ENCODE measurements around the gene SLIT3.
A peak's percentile ranks its signal among the peaks of the same experiment; 100 is the strongest.
"Not testable (repeated sequence)": the region's sequence is repeated elsewhere in the genome, so short reads cannot be mapped to it uniquely, and the experiment has no call there.

Gene SLIT3

GRCh38 chr5:168765551-168766425 is 535.2 kb downstream of the SLIT3 start:
- DNase-seq (ENCODE audit: low read depth), result no peak

DNA sequence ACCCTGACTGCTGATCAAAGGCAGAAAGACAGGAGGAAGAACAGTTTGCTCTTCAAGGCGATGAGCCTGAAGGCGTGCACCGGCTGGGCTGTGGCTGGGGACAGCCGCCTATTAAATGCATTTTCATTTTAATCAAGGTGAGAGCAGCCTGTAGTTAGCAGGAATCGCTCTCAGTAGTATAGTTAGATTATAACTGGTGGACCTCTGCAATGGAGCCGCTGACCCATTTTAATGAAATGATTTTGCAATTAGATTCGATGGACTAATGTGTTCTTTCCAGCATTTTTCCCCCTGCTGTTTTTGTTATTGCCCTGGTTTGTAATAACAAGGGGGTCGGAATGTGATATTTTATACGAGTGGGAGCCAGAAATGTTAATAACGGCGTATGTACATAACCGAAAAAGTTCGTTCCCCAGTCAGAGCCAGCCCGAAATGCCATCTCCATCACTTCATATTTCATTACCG is 535.8 kb downstream of the SLIT3 start:
- no peak for DNase-seq (ENCODE audit: low read depth)

DNA sequence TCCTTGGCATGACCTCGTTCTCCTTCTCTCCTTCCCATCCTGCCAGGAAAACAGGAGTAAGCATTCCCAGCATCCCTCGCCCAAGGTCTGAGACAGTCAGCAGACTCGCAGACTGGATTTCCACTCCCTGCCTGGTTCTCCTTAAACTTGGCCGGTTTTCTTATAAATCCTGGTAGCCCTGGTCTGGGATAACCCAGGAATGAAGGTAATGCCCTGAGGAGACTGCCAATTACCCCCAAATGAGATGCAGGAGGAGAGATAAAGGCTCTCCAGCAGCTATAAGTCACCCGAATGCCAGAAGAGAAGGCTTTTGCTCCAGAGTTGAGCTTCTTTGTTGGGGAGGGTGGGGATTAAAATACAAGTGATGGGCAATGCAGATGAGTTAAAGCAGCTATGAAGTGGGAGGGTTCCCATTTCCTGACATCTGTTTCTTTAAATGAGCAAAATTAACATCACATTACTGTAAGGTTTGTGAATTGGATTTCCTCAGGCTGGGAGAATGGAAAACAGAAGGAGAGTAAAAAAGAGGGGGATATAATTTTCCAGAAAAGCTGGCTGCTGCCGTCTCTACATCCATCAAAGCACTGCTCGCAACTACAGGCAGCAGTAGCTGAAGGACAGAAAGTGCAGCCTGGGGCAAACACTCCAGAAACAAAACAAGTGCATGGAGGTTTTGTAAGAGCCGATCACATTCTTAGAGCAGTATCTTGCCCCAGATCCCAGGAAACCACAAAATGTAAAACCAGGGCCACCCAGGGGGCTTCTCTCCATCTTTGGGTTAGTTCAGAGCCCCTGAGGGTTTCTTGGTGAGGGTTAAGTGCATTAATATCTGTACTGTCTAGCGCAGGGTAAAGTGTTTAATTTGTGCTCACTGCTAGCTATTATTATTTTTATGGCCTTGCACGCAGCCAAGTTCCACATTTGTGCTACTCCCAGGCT is 544.2 kb downstream of the SLIT3 start:
- DNase-seq (ENCODE audit: low read depth), result no peak

GRCh38 chr5:168755548-168756093 is 545.3 kb downstream of the SLIT3 start:
- DNase-seq (ENCODE audit: low read depth), result no peak

DNA sequence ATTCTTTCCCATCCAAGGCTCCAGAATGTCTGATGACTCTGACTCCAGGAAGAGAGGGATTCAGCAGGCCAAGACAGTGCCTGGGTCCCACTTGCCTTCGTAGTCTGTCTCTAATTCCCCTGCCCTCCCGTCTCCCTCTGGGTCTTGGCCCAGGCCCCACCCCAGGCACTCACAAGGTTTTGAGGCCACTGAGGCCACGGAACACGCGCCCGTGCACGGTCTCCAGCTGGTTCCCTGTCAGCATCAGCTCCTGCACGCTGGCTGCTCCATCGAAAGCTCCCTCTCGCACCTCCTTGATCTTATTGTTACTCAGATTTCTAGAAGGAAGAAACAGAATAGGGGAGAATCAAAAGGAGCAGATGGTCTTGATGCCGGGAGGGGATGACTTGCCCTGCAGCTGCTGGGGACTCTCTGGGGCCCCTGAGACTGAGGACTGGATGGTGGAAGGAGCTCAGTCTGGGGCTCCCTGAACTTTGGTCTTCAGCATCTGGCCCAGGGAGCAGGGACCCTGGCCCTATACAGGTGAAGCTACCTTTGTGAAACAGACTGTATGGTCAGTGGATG is 547.2 kb downstream of the SLIT3 start:
- no peak for DNase-seq (ENCODE audit: low read depth)

GRCh38 chr5:168752416-168753190 is 548.3 kb downstream of the SLIT3 start:
- DNase-seq (ENCODE audit: low read depth), result no peak

GRCh38 chr5:168752012-168752411 is 548.9 kb downstream of the SLIT3 start:
- DNase-seq (ENCODE audit: low read depth), result no peak

DNA sequence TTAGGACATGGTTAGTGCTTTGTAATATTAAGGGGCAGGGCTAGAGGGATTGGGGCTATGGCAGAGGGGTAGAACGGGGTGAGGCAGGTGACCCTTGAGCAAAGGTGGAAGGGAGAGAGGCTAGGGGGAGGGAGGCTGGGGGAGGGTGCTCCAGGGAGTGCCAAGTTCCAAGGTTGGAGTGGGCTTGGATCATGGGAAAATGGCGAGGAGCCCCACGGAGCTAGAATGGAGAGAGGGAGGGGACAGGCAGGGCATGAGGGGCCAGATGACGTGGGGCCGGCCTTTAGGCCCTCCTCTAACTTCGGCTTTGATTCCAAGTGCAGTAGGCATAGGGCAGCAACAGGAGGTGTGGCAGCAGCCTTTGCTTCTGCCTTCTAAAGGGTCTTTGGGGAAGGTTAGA is 550.0 kb downstream of the SLIT3 start:
- no peak for DNase-seq (ENCODE audit: low read depth)

DNA sequence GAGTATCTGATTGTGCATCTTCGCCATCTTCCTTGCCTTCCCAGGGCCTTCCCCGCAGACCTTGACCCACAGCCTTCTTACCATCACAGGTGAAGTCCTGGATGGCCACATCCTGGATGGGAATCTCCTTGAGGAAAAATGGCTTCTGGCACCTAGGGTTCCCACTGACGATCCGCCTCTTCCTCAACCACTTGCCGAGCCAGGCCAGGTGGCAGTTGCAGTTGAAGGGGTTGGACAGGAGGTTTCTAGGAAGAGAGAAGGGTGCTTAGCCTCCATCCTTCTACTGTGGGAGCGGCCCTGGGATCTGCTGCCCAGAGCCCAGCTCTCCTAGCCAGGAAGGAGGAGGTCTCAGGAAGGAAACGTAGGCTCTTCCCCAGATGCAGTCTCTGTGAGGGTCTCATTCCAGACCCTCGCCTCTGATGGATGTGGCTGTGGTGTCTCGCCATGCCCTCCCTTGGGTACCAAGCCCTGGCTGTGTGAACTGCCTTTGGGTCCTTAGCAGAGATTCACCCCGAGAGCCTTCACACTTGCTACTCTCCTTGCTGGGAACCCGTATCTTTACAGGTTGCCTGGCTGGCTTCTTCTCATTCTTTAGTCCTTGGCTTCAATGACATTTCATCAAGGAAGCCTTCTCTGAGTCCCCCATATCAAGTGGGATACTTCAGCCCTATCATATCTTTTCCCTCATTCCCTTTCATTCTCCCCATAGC is 551.4 kb downstream of the SLIT3 start:
- DNase-seq (ENCODE audit: low read depth), result no peak

GRCh38 chr5:168747987-168748777 is 552.8 kb downstream of the SLIT3 start:
- peak; percentile 10 for DNase-seq (ENCODE audit: low read depth)

- no peak for DNase-seq (ENCODE audit: low read depth)
These were observed 553.9 kb downstream of the SLIT3 start for GRCh38 chr5:168746893-168747640.

GRCh38 chr5:168746126-168746892 is 554.6 kb downstream of the SLIT3 start:
- DNase-seq (ENCODE audit: low read depth), result not testable (repeated sequence)

DNA sequence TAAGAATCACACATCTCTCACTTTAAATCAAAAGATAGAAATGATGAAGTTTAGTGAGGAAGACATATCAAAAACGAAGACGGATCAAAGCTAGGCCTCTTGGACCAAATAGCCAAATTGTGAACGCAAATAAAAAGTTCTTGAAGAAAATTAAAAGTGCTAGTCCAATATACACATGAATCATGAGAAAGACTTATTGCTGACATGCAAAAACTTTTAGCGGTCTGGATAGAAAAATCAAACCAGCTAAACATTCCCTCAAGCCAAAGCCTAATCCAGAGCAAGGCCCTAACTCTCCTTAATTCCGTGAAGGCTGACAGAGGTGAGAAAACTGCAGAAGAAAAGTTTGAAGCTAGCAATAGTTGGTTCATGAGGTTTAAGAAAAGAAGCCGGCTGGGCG is 557.3 kb downstream of the SLIT3 start:
- no peak for DNase-seq (ENCODE audit: low read depth)

- DNase-seq (ENCODE audit: low read depth), result not testable (repeated sequence)
These were observed 558.6 kb downstream of the SLIT3 start for GRCh38 chr5:168742311-168742710.

DNA sequence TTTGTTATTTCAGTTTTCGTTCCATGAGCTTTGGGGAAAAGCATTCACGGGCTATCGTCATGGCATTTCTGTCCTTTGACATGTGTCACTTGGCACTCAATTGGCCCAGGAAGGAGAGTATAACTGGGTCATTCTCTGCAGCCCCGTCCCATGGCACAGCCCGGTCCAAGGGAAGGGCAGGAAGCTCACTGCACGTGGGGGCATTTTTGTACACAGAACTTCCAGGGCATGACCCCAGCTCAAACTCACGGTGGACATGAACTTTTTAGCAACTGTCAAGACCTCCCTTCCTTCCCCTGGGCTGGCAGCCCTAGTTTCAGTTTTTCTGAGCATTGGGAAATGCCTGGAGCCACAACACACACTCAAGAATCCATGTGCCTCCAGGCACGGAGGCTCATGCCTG is 560.1 kb downstream of the SLIT3 start:
- no peak for DNase-seq (ENCODE audit: low read depth)

DNA sequence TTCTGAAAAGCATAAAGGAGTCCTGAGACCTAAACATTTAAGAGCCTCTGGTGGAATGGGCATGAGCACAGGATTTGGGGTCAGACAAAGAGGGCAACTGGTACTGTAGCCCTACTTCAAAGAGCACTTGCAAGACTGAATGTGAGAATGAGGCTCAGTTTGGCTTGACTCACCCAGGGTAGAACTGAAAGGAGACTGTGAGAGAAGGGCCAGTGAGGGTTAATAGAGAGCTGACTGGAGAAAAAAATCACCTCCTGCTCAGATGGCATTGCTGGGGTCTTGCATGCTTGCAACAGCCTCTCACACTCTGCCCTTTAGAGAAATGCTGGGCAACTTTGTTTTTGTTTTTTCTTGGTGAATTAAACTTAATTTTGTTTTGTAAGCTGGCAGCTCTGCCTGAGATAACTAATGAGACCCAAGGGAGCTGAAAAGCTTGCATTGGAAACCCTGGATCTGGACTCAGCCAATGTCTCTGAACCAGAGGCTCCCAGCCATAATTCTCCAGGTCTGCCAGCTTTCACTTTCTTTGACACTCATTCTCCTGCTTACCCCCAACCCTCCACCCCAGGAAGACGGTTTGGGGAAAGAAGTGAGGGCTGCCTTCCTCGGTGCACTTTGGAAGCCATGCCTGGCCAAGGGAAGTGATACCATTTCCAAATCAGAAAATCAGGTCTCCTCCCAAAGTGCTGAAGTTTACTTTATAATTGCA is 560.7 kb downstream of the SLIT3 start:
- DNase-seq (ENCODE audit: low read depth), result no peak

DNA sequence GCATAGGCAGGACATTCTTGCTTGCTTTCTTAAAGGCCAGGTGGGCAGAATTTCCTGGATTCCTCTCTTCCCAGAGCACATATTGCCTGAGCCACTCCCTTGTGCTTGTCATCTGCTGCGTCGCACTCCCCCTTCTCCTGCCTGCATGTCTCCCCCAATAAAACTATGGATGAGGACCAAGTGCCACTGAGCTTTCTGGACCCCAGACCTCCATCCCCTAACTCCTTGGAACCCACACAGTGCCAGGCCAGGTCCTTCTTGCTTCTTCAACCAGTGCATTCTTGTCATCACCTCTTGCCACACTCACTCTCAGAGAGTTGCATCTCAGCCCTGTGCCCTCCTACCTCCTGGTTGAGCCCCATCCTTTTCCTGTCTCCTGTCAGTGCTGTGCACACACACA is 563.9 kb downstream of the SLIT3 start:
- DNase-seq (ENCODE audit: low read depth), result no peak
